Measurements from ENCODE around the gene IL17F.

Gene IL17F

DNA sequence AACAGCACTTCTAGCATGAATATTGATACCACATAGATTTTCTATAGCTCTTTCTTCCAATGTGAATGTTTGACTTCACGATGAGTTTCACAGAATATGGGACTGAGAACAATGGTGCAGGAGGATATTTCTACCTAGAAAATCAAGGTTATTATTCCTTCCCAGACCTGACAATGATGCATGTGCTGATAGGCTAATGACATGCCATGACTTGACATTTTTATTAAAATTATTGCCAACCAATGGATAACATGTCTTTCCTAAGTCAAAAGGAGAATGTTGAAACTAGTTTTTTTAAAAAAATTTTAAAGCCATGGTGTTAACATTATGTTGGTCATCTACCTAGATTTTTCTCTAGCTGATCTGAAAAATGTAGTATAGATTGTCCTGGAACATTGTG lies 57.2 kb downstream of the IL17F start:
- no peak for DNase-seq
